SK-N-MC (cell line): Measurements from ENCODE around the gene NFKB1.

ENCODE experiments used
- EZH2 ChIP-seq: fragments of 200-600 bp; sonication (generic); IDR thresholded peaks from one replicate; pipeline ENCODE4 v1.6.1; 2017; ENCODE audit warnings: antibody characterized with exemption
- FOXP2 ChIP-seq: optimal IDR thresholded peaks from 2 replicates; pipeline ENCODE3; 2011; ENCODE audit warnings: mild to moderate bottlenecking, moderate library complexity; ENCODE audit not compliant: insufficient read depth; ENCODE audit errors: extremely low read length, control extremely low read depth

- no peak for TF ChIP-seq EZH2
- TF ChIP-seq FOXP2 = no peak
Observed at GRCh38 chr4:102567427-102567826, 66.3 kb downstream of the NFKB1 start.
